ENCODE data around the gene SLC27A2. TPM values are rescaled to one million over a fixed set of nuclear protein-coding genes. Genes with fewer than 3 reads are reported as not detected.

SLC27A2 gene
- total and polyA plus RNA-seq, 2 experiments from 2014 or later: 2.8 to 9.4 TPM

DNA sequence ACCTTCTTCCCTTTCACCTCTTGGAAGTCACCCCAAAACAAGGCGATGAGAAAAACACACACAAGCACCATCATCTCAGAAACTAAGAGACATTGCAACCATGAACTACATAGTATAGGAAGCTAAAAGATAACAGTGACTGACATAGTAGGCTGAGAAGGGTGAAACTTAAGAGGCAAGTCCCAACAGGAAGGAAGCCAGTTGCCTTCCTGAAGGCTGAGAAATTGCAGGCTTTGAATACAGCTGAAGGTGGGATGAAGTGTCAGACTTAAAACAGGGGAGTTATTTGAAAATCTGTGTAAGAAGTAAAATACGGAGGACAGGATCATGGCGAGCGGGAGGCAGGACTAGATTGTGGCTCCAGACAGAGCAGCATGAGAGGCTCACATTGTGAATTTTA is 27.8 kb downstream of the SLC27A2 start (continued):
- TF ChIP-seq, protein P1, sequence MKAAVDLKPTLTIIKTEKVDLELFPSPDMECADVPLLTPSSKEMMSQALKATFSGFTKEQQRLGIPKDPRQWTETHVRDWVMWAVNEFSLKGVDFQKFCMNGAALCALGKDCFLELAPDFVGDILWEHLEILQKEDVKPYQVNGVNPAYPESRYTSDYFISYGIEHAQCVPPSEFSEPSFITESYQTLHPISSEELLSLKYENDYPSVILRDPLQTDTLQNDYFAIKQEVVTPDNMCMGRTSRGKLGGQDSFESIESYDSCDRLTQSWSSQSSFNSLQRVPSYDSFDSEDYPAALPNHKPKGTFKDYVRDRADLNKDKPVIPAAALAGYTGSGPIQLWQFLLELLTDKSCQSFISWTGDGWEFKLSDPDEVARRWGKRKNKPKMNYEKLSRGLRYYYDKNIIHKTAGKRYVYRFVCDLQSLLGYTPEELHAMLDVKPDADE (IDR thresholded peaks at IDR 0.05): no peak

DNA sequence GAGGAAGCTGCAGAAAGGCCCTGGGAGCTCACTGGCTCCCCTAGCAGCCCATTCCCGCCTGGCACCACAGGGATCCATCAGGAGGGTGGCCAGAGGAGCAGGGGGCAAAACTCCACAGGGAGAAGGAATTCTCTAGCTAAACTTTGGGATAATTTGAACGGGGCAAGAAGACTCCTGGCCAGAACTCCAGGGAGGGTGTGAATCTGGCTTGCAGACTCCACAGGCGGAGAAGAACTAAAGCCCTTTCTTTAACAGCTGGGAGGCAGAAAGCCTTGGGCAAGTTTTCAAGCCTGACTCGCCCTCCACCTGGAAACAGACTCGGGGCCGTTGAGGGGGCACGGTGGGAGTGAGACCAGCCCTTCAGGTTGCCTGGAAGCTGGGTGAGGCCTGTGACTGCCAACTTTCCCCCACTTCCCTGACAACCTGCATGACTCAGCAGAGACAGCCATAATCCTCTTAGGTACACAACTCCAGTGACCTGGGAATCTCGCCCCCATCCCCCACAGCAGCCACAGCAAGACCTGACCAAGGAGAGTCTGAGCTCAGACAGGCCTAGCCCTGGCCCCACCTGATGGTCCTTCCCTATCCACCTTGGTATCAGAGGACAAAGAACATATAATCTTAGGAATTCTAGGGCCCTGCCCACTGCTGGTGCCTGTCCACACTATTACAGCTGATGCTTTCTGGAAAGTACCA is 28.6 kb downstream of the SLC27A2 start:
- no peaks in the 10 kb centered on the region for H3K36me3 ChIP-seq (ENCODE audit: insufficient read depth)
- no peak overlapping the region; the same call in 1 of the 2 replicates for H3K27ac Mint-ChIP-seq
- peaks cover 29% of the 10 kb centered on the region for H3K36me3 Mint-ChIP-seq (ENCODE audit: low read depth)
- H4K20me1 ChIP-seq (replicated peaks; ENCODE audit: insufficient read depth): no peaks in the 10 kb centered on the region
- H3K27me3 Mint-ChIP-seq (ENCODE audit: insufficient read depth, low read depth, poor library complexity): peaks cover 3% of the 10 kb centered on the region
- no peaks in the 10 kb centered on the region for H3K79me2 ChIP-seq (replicated peaks; ENCODE audit: insufficient read depth)
- ATAC-seq (no peak), DNase-seq (ENCODE audit: low spot score) (no peak)
- no peak overlapping the region for H3K4me2 ChIP-seq
- H3K27ac ChIP-seq (ENCODE audit: low read depth): no peak overlapping the region
- peaks cover 5% of the 10 kb centered on the region; the same call in 1 of the 3 replicates for H3K4me1 Mint-ChIP-seq
- H2AFZ ChIP-seq: peak overlapping the region; percentile 28; the same call in 1 of the 2 replicates
- TF ChIP-seq, protein P2, sequence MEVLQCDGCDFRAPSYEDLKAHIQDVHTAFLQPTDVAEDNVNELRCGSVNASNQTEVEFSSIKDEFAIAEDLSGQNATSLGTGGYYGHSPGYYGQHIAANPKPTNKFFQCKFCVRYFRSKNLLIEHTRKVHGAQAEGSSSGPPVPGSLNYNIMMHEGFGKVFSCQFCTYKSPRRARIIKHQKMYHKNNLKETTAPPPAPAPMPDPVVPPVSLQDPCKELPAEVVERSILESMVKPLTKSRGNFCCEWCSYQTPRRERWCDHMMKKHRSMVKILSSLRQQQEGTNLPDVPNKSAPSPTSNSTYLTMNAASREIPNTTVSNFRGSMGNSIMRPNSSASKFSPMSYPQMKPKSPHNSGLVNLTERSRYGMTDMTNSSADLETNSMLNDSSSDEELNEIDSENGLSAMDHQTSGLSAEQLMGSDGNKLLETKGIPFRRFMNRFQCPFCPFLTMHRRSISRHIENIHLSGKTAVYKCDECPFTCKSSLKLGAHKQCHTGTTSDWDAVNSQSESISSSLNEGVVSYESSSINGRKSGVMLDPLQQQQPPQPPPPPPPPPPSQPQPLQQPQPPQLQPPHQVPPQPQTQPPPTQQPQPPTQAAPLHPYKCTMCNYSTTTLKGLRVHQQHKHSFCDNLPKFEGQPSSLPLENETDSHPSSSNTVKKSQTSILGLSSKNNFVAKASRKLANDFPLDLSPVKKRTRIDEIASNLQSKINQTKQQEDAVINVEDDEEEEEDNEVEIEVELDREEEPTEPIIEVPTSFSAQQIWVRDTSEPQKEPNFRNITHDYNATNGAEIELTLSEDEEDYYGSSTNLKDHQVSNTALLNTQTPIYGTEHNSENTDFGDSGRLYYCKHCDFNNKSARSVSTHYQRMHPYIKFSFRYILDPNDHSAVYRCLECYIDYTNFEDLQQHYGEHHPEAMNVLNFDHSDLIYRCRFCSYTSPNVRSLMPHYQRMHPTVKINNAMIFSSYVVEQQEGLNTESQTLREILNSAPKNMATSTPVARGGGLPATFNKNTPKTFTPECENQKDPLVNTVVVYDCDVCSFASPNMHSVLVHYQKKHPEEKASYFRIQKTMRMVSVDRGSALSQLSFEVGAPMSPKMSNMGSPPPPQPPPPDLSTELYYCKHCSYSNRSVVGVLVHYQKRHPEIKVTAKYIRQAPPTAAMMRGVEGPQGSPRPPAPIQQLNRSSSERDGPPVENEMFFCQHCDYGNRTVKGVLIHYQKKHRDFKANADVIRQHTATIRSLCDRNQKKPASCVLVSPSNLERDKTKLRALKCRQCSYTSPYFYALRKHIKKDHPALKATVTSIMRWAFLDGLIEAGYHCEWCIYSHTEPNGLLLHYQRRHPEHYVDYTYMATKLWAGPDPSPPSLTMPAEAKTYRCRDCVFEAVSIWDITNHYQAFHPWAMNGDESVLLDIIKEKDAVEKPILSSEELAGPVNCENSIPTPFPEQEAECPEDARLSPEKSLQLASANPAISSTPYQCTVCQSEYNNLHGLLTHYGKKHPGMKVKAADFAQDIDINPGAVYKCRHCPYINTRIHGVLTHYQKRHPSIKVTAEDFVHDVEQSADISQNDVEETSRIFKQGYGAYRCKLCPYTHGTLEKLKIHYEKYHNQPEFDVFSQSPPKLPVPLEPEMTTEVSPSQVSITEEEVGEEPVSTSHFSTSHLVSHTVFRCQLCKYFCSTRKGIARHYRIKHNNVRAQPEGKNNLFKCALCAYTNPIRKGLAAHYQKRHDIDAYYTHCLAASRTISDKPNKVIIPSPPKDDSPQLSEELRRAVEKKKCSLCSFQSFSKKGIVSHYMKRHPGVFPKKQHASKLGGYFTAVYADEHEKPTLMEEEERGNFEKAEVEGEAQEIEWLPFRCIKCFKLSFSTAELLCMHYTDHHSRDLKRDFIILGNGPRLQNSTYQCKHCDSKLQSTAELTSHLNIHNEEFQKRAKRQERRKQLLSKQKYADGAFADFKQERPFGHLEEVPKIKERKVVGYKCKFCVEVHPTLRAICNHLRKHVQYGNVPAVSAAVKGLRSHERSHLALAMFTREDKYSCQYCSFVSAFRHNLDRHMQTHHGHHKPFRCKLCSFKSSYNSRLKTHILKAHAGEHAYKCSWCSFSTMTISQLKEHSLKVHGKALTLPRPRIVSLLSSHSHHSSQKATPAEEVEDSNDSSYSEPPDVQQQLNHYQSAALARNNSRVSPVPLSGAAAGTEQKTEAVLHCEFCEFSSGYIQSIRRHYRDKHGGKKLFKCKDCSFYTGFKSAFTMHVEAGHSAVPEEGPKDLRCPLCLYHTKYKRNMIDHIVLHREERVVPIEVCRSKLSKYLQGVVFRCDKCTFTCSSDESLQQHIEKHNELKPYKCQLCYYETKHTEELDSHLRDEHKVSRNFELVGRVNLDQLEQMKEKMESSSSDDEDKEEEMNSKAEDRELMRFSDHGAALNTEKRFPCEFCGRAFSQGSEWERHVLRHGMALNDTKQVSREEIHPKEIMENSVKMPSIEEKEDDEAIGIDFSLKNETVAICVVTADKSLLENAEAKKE (CRISPR knock-in tag; IDR thresholded peaks at IDR 0.05): no peak
- no peak for TF ChIP-seq ZNF114 (CRISPR knock-in tag; IDR thresholded peaks at IDR 0.05)
- TF ChIP-seq EZH2phosphoT487 (IDR thresholded peaks at IDR 0.05; ENCODE audit: unreplicated experiment): no peak
- H3K9me3 Mint-ChIP-seq: peaks cover 22% of the 10 kb centered on the region
- H3K4me1 ChIP-seq (ENCODE audit: insufficient read depth): no peaks in the 10 kb centered on the region
- no peaks in the 10 kb centered on the region for H3F3A ChIP-seq (replicated peaks; ENCODE audit: low read depth)
- no peaks in the 10 kb centered on the region; the same call in 1 of the 2 replicates for H3K9me2 ChIP-seq (ENCODE audit: insufficient read depth)
- no peaks in the 10 kb centered on the region for H3K27me3 ChIP-seq (ENCODE audit: insufficient read depth)
- no peak overlapping the region for H3K4me3 Mint-ChIP-seq
- no peak overlapping the region for H3K4me3 ChIP-seq

Data from GM23338 (cell line).